Vagina (tissue), 2 donors: ENCODE data around the gene ATP8A2. TPM values are rescaled to one million over a fixed set of nuclear protein-coding genes. Genes with fewer than 3 reads are reported as not detected.
"Not testable (repeated sequence)": the region's sequence is repeated elsewhere in the genome, so short reads cannot be mapped to it uniquely, and the experiment has no call there.

Experiments used
- DNase-seq, 2 donors: peaks; one replicate each; pipeline ENCODE4 v3.0.0-alpha.2; 2017; ENCODE audit errors: extremely low spot score in 2 of 2
- H3K27ac ChIP-seq: fragments of 200-600 bp; sonication (generic); one replicate; pipeline ENCODE4 v1.5.1; 2019
- H3K27me3 ChIP-seq: fragments of 200-600 bp; sonication (generic); one replicate; pipeline ENCODE4 v1.5.1; 2019
- H3K36me3 ChIP-seq, 2 donors: fragments of 200-600 bp; sonication (generic); one replicate each; pipeline ENCODE4 v1.5.1; 2017 to 2019
- H3K4me1 ChIP-seq: fragments of 200-600 bp; sonication (generic); one replicate; pipeline ENCODE4 v1.5.1; 2019
- H3K4me3 ChIP-seq, 2 donors: fragments of 200-600 bp; sonication (generic); 1 replicate in 1 of 2; 2 replicates in 1 of 2; pipeline ENCODE4 v1.5.1; 2016 to 2019
- H3K9me3 ChIP-seq: fragments of 200-600 bp; sonication (generic); one replicate; pipeline ENCODE4 v1.5.1; 2019
- POLR2A ChIP-seq, 2 donors: fragments of 450-650 bp; IDR thresholded peaks; one replicate each; pipeline ENCODE4 v1.6.1; 2017; ENCODE audit warnings: antibody characterized with exemption in 2 of 2, mild to moderate bottlenecking in 2 of 2, moderate library complexity in 2 of 2
- POLR2AphosphoS5 ChIP-seq, 2 donors: sonication (generic); formaldehyde crosslinking; IDR thresholded peaks; one replicate each; pipeline ENCODE4 v1.9.0; 2017; ENCODE audit warnings: antibody characterized with exemption in 2 of 2, mild to moderate bottlenecking in 2 of 2, low read depth in 1 of 2; ENCODE audit not compliant: insufficient read depth in 1 of 2
- intact Hi-C: fragments of 100-400 bp; cut with DNase I; formaldehyde crosslinking; loops from one replicate; pipeline ENCODE4 v1.15.1; 2023
- total RNA-seq: library from RNA; depleted of rRNA; stranded (reverse); fragments of >200 nt; gene quantifications from one replicate; pipeline ENCODE4 v1.2.3, GENCODE V29; 2016
- TF ChIP-seq, protein P1 (sequence below), 3 experiments: fragments of 450-650 bp in 2 of 3; fragments of 200-600 bp in 1 of 3; sonication (generic) in 1 of 3; IDR thresholded peaks; one replicate each; pipeline ENCODE4 v1.5.1; 2017 to 2019; ENCODE audit warnings: antibody characterized with exemption in 3 of 3, mild to moderate bottlenecking in 2 of 3, moderate library complexity in 2 of 3

Gene ATP8A2
- total RNA-seq, 1 donor from 2014 or later: 1.5 TPM

DNA sequence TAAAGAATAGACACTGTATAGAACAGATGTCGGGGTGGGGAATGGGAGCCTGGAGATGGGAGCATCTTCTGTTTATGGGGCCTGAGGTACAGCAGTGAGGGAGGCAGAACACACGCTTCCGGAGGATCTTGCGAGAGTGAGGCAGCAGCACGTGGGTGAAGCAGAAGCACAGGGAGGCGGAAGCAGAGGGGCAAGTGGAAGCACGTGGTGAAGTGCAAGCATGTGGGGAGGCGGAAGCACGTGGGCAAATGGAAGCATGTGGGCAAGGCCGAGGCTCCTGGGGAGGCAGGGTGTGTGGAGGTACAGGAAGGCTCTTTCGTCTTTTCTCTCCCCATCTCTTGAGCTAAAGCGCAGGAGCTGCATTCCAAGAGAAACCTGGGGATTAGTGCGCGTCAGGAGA is 198.4 kb downstream of the ATP8A2 start:
- no peak for DNase-seq
- no peak overlapping the region for H3K4me3 ChIP-seq
- no peak for TF ChIP-seq POLR2AphosphoS5 (IDR thresholded peaks at IDR 0.05; ENCODE audit: insufficient read depth in 1 of 2, low read depth in 1 of 2)
- no peak for TF ChIP-seq POLR2A (IDR thresholded peaks at IDR 0.05)
- TF ChIP-seq, protein P1, sequence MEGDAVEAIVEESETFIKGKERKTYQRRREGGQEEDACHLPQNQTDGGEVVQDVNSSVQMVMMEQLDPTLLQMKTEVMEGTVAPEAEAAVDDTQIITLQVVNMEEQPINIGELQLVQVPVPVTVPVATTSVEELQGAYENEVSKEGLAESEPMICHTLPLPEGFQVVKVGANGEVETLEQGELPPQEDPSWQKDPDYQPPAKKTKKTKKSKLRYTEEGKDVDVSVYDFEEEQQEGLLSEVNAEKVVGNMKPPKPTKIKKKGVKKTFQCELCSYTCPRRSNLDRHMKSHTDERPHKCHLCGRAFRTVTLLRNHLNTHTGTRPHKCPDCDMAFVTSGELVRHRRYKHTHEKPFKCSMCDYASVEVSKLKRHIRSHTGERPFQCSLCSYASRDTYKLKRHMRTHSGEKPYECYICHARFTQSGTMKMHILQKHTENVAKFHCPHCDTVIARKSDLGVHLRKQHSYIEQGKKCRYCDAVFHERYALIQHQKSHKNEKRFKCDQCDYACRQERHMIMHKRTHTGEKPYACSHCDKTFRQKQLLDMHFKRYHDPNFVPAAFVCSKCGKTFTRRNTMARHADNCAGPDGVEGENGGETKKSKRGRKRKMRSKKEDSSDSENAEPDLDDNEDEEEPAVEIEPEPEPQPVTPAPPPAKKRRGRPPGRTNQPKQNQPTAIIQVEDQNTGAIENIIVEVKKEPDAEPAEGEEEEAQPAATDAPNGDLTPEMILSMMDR (IDR thresholded peaks at IDR 0.05): no peak
- intact Hi-C loops: loop anchor here (10.0 kb wide), 1 partner anchor 495 kb away; no protein-coding TSS in a partner anchor
- no peaks in the 10 kb centered on the region for H3K27me3 ChIP-seq
- no peak overlapping the region for H3K27ac ChIP-seq
- no peaks in the 10 kb centered on the region for H3K36me3 ChIP-seq
- H3K9me3 ChIP-seq: no peaks in the 10 kb centered on the region
- no peaks in the 10 kb centered on the region for H3K4me1 ChIP-seq

DNA sequence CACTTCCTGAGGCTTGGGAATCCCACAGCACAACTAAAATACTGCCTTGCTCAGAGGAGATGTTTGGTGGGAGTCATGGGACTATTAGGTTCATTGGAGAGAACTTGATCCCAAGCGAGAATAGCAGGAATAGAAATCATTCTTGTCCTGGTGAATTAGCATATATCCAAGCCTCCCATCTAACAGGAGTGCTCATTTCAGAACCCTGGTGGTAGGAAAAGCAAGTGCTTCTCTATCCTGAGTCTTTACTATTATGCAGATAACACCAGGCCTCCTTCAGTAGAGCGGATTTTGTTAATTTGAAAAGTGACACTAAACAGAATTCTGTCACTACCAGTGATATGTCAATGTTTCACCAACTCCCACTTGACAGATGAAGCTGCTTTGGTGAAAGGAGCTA is 199.5 kb downstream of the ATP8A2 start:
- intact Hi-C loops: loop anchor here (10.0 kb wide), 1 partner anchor 494 kb away; no protein-coding TSS in a partner anchor

DNA sequence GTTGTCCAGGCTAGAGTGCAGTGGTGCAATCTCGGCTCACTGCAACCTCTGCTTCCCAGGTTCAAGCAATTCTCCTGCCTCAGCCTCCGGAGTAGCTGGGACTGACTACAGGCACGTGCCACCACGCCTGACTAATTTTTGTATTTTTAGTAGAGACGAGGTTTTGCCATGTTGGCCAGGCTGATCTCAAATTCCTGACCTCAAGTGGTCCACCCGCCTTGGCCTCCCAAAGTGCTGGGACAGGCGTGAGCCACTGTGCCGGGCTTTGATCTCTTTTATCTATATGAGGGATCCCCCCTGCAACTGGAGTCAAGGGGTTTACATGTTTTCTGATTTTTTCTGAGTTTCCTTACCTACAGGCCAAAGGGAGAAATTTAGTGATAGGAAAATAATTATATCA is 200.4 kb downstream of the ATP8A2 start:
- not testable (repeated sequence) for H3K27ac ChIP-seq, H3K27me3 ChIP-seq, H3K4me3 ChIP-seq, H3K9me3 ChIP-seq, H3K36me3 ChIP-seq, DNase-seq, H3K4me1 ChIP-seq
- intact Hi-C loops: loop anchor here (10.0 kb wide), 1 partner anchor 493 kb away; no protein-coding TSS in a partner anchor

More for the DNA sequence above, 199.5 kb downstream of the ATP8A2 start:
- no peaks in the 10 kb centered on the region for H3K27me3 ChIP-seq
- DNase-seq: no peak
- no peak overlapping the region for H3K27ac ChIP-seq
- TF ChIP-seq, protein P1 (IDR thresholded peaks at IDR 0.05): no peak
- TF ChIP-seq POLR2A (IDR thresholded peaks at IDR 0.05) (no peak), POLR2AphosphoS5 (IDR thresholded peaks at IDR 0.05; ENCODE audit: insufficient read depth in 1 of 2, low read depth in 1 of 2) (no peak)
- no peaks in the 10 kb centered on the region for H3K36me3 ChIP-seq
- no peaks in the 10 kb centered on the region for H3K4me1 ChIP-seq
- H3K4me3 ChIP-seq: no peak overlapping the region
- H3K9me3 ChIP-seq: no peaks in the 10 kb centered on the region

DNA sequence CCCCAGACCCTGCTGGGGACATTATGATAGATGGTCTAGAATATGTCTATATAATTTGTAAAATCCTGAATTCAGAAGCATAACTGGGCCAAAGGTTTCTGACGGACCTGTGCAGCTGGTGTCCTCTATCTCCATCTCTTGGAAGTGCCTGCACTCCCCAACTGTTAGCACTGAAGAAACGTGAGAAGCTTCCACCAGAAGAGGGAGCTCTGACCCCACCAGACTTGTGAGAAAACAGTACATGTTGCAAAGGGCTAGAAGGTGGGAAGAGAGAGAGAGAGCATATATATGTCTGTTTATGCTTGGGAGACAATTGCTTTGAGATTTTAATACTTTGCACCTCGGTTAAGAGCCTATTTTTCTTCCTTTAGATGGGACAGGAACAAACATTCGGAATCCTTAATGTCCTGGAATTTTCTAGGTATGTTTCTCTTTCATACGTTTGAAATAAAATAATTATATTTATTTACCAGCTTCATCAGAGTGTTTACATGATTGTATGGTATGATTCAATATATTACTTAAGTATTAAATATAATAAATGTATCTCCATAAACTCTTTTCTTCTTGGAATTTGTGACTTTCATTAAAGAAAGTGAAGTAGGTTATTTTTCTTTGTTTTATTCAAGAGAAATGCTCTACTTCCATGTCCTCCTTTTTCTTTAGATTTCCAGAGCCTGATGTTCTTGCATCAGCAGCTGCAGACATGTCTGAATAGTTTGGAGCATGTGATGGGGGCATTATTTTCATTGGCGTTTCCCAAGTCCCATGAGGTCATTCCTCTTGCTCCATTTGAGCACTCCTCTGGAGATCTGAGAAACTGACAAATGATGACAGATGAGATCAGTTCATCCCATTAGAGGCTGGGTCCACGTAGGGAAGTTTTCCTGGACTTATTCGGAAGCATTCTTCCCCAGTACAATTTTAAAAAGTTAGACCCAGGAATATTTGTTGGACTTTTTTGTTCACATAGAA is 202.9 kb downstream of the ATP8A2 start:
- TF ChIP-seq POLR2A (IDR thresholded peaks at IDR 0.05): no peak
- TF ChIP-seq, protein P1 (IDR thresholded peaks at IDR 0.05): peak; percentile 53 to 80 (median 66)
- no peaks in the 10 kb centered on the region for H3K36me3 ChIP-seq

GRCh38 chr13:25575562-25575961 is 203.8 kb downstream of the ATP8A2 start:
- no peak for DNase-seq
- Histone ChIP-seq H3K27ac (no peak overlapping the region), H3K4me3 (no peak overlapping the region), H3K9me3 (no peaks in the 10 kb centered on the region), H3K27me3 (no peaks in the 10 kb centered on the region), H3K4me1 (no peaks in the 10 kb centered on the region), H3K36me3 (no peaks in the 10 kb centered on the region)
- intact Hi-C loops: loop anchor here (10.0 kb wide), 1 partner anchor 489 kb away; no protein-coding TSS in a partner anchor
- no peak for TF ChIP-seq POLR2AphosphoS5 (IDR thresholded peaks at IDR 0.05; ENCODE audit: insufficient read depth in 1 of 2, low read depth in 1 of 2)
- no peak for TF ChIP-seq POLR2A (IDR thresholded peaks at IDR 0.05)
- TF ChIP-seq, protein P1 (IDR thresholded peaks at IDR 0.05): no peak

More for the DNA sequence above, 202.9 kb downstream of the ATP8A2 start:
- no peaks in the 10 kb centered on the region for H3K4me1 ChIP-seq
- H3K27me3 ChIP-seq: no peaks in the 10 kb centered on the region
- no peaks in the 10 kb centered on the region for H3K9me3 ChIP-seq
- H3K27ac ChIP-seq: no peak overlapping the region
- no peak for DNase-seq
- intact Hi-C loops: loop anchor here (10.0 kb wide), 1 partner anchor 490 kb away; no protein-coding TSS in a partner anchor
- no peak overlapping the region for H3K4me3 ChIP-seq
